Heart left ventricle (tissue), 13 donors: ENCODE data around the gene AHRR.

Experiments used
- POLR2A ChIP-seq, 2 donors: fragments of 450-650 bp; IDR thresholded peaks; one replicate each; pipeline ENCODE4 v1.6.1; 2017; ENCODE audit warnings: antibody characterized with exemption in 2 of 2, mild to moderate bottlenecking in 2 of 2, moderate library complexity in 2 of 2
- TF ChIP-seq, protein P1 (sequence below), 12 donors: fragments of 200-600 bp; sonication (generic) in 4 of 12; IDR thresholded peaks; one replicate each; pipeline versions ENCODE4 v1.5.0 to v1.8.0; 2018 to 2022; ENCODE audit warnings: antibody characterized with exemption in 12 of 12, mild to moderate bottlenecking in 5 of 12
- donor health status: ischemic (EF 13 %, LVEDD 7.1; RV severe dilation, severe dysfunction).
- donor health status: DM: no; HTN: yes; CAD: no.
- donor health status: DM: no; HTN: no; CAD: no.
- donor health status: ischemic (EF 25% LVEDD 6.9; RV normal size, moderate dysfunction).
- donor health status: ischemic (EF 25% LVEDD 5.7; RV mildly dilated, moderate dysfunction).
- donor health status: ischemic (EF 35%, LVEDD 5.7; RV mildly dilated, moderate dysfunction).
- donor health status: nonischemic (EF 11% LVEDD 7.7; RV severe dilation, severe dysfunction).
- donor health status: DM: yes; HTN: yes; CAD: no.
- donor health status: PGD.
- donor health status: ischemic (EF 29% LVEDD 5.4; RV normal size, mild dysfunction).
- donor health status: nonischemic (EF 23%, LVEDD 6.1; RV moderate dilation, normal function).

DNA sequence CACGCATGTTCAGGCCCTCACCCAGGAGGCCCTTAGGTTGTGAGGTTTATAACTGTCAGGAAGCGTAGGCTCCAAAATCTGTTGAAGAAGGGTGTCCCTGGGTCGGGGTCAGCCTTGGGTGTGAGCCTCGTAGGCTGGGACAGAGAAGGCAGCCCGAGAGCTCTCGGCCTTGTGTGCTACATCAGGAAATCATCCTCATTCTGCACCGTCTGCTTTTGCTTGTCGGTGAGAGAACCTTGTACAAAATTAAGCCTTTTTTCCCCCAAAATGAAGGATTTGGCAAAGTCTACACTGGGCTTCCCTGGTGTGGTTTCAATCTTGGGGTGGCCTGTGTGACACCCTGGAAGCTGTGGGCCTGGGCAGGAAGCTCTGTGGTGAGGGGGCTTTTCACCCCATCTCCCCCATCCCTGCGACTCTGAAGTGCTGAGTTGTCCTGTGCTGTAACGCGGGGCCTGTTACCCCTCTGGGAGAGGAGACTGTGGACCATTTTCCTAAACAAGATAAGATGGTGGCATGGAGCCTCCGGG lies 55.3 kb downstream of the AHRR start:
- TF ChIP-seq POLR2A (IDR thresholded peaks at IDR 0.05), result no peak
- TF ChIP-seq, protein P1, sequence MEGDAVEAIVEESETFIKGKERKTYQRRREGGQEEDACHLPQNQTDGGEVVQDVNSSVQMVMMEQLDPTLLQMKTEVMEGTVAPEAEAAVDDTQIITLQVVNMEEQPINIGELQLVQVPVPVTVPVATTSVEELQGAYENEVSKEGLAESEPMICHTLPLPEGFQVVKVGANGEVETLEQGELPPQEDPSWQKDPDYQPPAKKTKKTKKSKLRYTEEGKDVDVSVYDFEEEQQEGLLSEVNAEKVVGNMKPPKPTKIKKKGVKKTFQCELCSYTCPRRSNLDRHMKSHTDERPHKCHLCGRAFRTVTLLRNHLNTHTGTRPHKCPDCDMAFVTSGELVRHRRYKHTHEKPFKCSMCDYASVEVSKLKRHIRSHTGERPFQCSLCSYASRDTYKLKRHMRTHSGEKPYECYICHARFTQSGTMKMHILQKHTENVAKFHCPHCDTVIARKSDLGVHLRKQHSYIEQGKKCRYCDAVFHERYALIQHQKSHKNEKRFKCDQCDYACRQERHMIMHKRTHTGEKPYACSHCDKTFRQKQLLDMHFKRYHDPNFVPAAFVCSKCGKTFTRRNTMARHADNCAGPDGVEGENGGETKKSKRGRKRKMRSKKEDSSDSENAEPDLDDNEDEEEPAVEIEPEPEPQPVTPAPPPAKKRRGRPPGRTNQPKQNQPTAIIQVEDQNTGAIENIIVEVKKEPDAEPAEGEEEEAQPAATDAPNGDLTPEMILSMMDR (IDR thresholded peaks at IDR 0.05), result no peak
